ENCODE measurements around the gene INPP5A.

INPP5A gene

DNA sequence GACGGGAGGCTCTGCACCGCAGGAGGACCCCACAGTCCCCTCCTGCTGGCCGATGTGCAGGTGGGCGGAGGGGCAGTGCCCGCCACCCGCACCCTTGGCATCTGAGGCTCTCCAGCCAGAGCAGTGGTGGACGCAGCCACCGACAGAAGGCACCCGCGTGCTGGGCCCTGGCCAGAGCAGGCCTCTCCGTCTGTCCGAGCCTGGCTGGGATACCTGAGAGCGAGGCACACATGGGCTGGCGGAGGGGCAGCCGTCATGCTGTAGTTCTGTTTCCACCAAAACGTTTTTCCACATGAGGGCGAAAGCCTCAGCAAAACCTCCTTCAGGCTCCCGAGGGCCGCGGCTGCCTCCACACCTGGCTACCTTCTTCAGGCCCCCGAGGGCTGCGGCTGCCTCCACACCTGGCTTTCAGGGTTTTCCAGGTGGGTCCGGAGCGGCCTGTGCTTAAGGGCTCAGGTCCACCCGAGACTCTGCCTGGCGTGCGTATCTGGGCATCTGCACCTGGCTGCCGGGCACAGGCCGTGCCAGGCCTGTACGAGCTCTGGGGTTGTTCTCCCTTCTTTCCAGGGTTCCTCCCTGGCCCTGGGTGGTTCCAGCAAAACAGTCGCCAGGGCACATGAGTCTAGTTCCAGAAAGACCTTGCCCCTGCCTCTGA is 115.5 kb downstream of the INPP5A start:
- H3K9ac ChIP-seq (ENCODE audit: low read length): no peak overlapping the region
- no peak overlapping the region for H4K12ac ChIP-seq (ENCODE audit: low read depth, low read length)
- H3K27me3 ChIP-seq (ENCODE audit: insufficient read depth, low read length): no peaks in the 10 kb centered on the region
- WGBS (ENCODE audit: extremely low coverage, insufficient coverage, insufficient read length): no CpG with 5 or more reads among the region's 31 CpGs
- DNase-seq: no peak
- no peak overlapping the region for H3K27ac ChIP-seq (ENCODE audit: low read depth, low read length)
- no peak overlapping the region for H4K8ac ChIP-seq (ENCODE audit: low read depth, low read length)
- no peak overlapping the region for H3K23ac ChIP-seq (ENCODE audit: low read length)
- peaks cover 2% of the 10 kb centered on the region for H3K9me3 ChIP-seq (ENCODE audit: insufficient read depth, low read depth, low read length)
- H3K4me3 ChIP-seq (ENCODE audit: low read depth, low read length): no peak overlapping the region
- no peak overlapping the region for H2BK5ac ChIP-seq (ENCODE audit: low read depth, low read length, poor library complexity)
- H4K91ac ChIP-seq (ENCODE audit: low read depth, low read length): no peak overlapping the region
- no peak overlapping the region for H2BK120ac ChIP-seq (ENCODE audit: insufficient read depth, low read length, poor library complexity)
- no peak overlapping the region for H3K18ac ChIP-seq (ENCODE audit: low read length)
- peaks cover 0 to 6% of the 10 kb centered on the region in 2 experiments for H3K36me3 ChIP-seq (ENCODE audit: control insufficient read depth in 1 of 2, insufficient read depth in 2 of 2, low read length in 2 of 2)
- no peak overlapping the region for H3K4me2 ChIP-seq (ENCODE audit: low read length)
- no peak overlapping the region for H2AFZ ChIP-seq (ENCODE audit: insufficient read depth, low read length, poor library complexity)
- H2AK5ac ChIP-seq (ENCODE audit: low read length): no peak overlapping the region
- no peak overlapping the region for H3K4ac ChIP-seq (ENCODE audit: low read depth, low read length)
- H3K79me1 ChIP-seq (ENCODE audit: low read length): no peaks in the 10 kb centered on the region
- H3K79me2 ChIP-seq (ENCODE audit: control insufficient read depth, insufficient read depth, low read length, poor library complexity): no peaks in the 10 kb centered on the region
- H3K4me1 ChIP-seq (ENCODE audit: control insufficient read depth in 1 of 2, insufficient read depth in 2 of 2, low read length in 2 of 2): no peaks in the 10 kb centered on the region
- H3K14ac ChIP-seq (ENCODE audit: low read length): no peak overlapping the region
- no peak overlapping the region for H2BK12ac ChIP-seq (ENCODE audit: low read length)

DNA sequence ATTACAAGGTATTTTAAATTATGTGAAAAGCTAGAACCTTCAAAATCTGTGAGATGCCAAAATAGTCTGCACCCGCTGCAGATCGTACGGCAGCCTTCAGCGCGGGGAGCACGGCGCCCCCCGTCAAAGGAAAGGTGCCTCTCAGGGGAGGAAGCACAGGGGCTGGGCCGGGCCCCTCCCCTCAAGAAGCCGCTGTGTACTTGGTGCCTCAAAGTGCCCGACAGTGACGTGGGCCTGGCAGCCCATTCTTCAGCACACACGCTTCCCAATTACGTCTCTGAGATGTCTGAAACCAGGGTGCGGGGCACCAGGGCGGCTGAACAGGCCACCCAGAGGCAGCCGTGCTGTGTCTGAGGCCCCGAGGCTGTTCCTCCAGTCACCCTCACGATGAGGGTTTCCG is 116.1 kb downstream of the INPP5A start:
- Histone ChIP-seq H3K23ac (ENCODE audit: low read length) (no peak overlapping the region), H3K79me2 (ENCODE audit: control insufficient read depth, insufficient read depth, low read length, poor library complexity) (no peaks in the 10 kb centered on the region), H3K9ac (ENCODE audit: low read length) (no peak overlapping the region), H2BK5ac (ENCODE audit: low read depth, low read length, poor library complexity) (no peak overlapping the region), H4K8ac (ENCODE audit: low read depth, low read length) (no peak overlapping the region), H2AFZ (ENCODE audit: insufficient read depth, low read length, poor library complexity) (no peak overlapping the region), H3K4ac (ENCODE audit: low read depth, low read length) (no peak overlapping the region), H4K91ac (ENCODE audit: low read depth, low read length) (no peak overlapping the region), H3K27ac (ENCODE audit: low read depth, low read length) (no peak overlapping the region), H3K4me1 (ENCODE audit: control insufficient read depth in 1 of 2, insufficient read depth in 2 of 2, low read length in 2 of 2) (no peaks in the 10 kb centered on the region), H3K4me2 (ENCODE audit: low read length) (no peak overlapping the region), H3K79me1 (ENCODE audit: low read length) (no peaks in the 10 kb centered on the region), H3K18ac (ENCODE audit: low read length) (no peak overlapping the region), H3K9me3 (ENCODE audit: insufficient read depth, low read depth, low read length) (peaks cover 2% of the 10 kb centered on the region), H3K36me3 (ENCODE audit: control insufficient read depth in 1 of 2, insufficient read depth in 2 of 2, low read length in 2 of 2) (peaks cover under 1 to 7% of the 10 kb centered on the region in 2 experiments), H2BK120ac (ENCODE audit: insufficient read depth, low read length, poor library complexity) (no peak overlapping the region), H2BK12ac (ENCODE audit: low read length) (no peak overlapping the region), H2AK5ac (ENCODE audit: low read length) (no peak overlapping the region), H3K14ac (ENCODE audit: low read length) (no peak overlapping the region), H3K4me3 (ENCODE audit: low read depth, low read length) (no peak overlapping the region), H4K12ac (ENCODE audit: low read depth, low read length) (no peak overlapping the region), H3K27me3 (ENCODE audit: insufficient read depth, low read length) (no peaks in the 10 kb centered on the region)
- no peak for DNase-seq
- whole genome bisulfite sequencing (ENCODE audit: extremely low coverage, insufficient coverage, insufficient read length): no CpG with 5 or more reads among the region's 20 CpGs

DNA sequence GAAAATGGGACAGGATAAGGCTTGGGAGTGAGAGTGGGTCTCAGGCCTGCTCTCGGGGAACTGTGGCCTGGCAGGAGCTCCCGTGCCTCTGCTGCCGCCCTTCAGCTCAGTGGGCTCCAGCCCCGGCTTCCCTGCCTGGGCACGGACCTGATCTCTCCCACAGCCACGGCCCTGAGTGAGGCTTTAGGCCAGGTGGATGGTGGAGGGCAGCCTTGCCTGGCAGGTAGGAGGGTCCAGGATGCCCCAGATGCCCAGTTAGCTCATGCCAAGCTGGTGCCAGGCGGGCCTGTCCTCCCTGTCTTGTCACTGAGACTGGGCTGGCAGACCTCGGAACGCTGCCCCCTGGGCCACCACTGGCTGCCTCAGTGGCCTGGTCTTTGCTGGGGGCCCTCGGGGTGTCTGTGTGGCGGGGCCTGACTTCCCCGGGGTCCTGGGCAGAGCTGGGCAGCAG is 116.6 kb downstream of the INPP5A start:
- Histone ChIP-seq H3K79me1 (ENCODE audit: low read length) (no peaks in the 10 kb centered on the region), H3K36me3 (ENCODE audit: control insufficient read depth in 1 of 2, insufficient read depth in 2 of 2, low read length in 2 of 2) (peaks cover 5 to 11% of the 10 kb centered on the region in 2 experiments), H3K14ac (ENCODE audit: low read length) (no peak overlapping the region), H3K18ac (ENCODE audit: low read length) (no peak overlapping the region), H3K4ac (ENCODE audit: low read depth, low read length) (no peak overlapping the region), H2BK5ac (ENCODE audit: low read depth, low read length, poor library complexity) (no peak overlapping the region), H2BK120ac (ENCODE audit: insufficient read depth, low read length, poor library complexity) (no peak overlapping the region), H3K4me1 (ENCODE audit: control insufficient read depth in 1 of 2, insufficient read depth in 2 of 2, low read length in 2 of 2) (no peaks in the 10 kb centered on the region), H4K12ac (ENCODE audit: low read depth, low read length) (no peak overlapping the region), H3K27ac (ENCODE audit: low read depth, low read length) (no peak overlapping the region), H3K79me2 (ENCODE audit: control insufficient read depth, insufficient read depth, low read length, poor library complexity) (no peaks in the 10 kb centered on the region), H4K91ac (ENCODE audit: low read depth, low read length) (no peak overlapping the region), H3K4me3 (ENCODE audit: low read depth, low read length) (no peak overlapping the region), H2AFZ (ENCODE audit: insufficient read depth, low read length, poor library complexity) (no peak overlapping the region), H3K9ac (ENCODE audit: low read length) (no peak overlapping the region), H3K4me2 (ENCODE audit: low read length) (no peak overlapping the region), H2AK5ac (ENCODE audit: low read length) (no peak overlapping the region), H2BK12ac (ENCODE audit: low read length) (no peak overlapping the region), H3K27me3 (ENCODE audit: insufficient read depth, low read length) (no peaks in the 10 kb centered on the region), H4K8ac (ENCODE audit: low read depth, low read length) (no peak overlapping the region), H3K23ac (ENCODE audit: low read length) (no peak overlapping the region), H3K9me3 (ENCODE audit: insufficient read depth, low read depth, low read length) (peaks cover 2% of the 10 kb centered on the region)
- DNase-seq: no peak
- WGBS (ENCODE audit: extremely low coverage, insufficient coverage, insufficient read length): no CpG with 5 or more reads among the region's 12 CpGs

DNA sequence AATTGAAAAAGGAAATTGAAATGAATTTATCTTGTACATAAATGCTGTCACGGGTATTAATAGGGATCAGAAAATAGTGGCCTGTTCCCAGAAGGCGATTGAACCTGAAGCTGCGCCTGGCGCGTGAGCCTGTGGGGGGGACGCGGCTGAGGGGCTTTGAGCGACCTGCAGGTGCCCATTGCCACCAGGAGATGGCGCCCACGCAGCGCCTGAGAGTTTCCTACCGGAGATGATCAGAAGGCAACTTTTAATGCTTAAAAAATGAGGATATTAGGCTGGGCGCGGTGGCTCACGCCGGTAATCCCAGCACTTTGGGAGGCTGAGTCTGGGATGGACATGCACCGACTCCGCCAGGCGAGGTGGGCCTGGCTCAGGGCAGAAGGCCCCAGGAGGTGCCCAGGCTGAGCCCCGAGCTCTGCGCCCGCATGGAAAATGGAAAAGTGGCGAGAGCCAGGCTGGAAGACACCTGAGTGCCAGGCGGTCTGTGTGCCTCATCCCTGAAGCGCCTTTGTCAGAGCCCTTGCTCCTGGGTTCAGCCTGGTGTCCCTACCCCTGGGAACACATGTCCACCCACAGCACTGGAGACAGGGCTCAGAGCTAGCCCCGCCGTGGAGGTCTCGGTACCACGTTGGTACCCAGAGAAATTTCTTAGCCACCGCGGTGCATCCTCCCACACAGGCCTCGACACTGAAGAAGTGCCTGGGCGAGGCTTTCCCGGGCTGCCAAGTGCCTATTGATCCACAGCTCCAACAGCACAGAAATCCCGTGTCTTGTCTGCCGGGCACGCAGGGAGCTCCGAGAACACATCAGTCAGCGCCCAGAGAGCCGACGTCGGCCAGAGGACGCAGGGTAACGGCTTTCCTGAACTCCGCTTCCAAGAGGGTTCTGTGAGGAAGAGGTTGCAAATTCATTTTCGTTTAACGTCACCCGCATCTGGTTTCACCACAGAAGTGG is 117.4 kb downstream of the INPP5A start:
- Histone ChIP-seq H3K79me2 (ENCODE audit: control insufficient read depth, insufficient read depth, low read length, poor library complexity) (no peaks in the 10 kb centered on the region), H3K9me3 (ENCODE audit: insufficient read depth, low read depth, low read length) (peaks cover 3% of the 10 kb centered on the region), H3K9ac (ENCODE audit: low read length) (no peak overlapping the region), H2AFZ (ENCODE audit: insufficient read depth, low read length, poor library complexity) (no peak overlapping the region), H4K8ac (ENCODE audit: low read depth, low read length) (no peak overlapping the region), H3K27ac (ENCODE audit: low read depth, low read length) (no peak overlapping the region), H2AK5ac (ENCODE audit: low read length) (no peak overlapping the region), H3K4ac (ENCODE audit: low read depth, low read length) (no peak overlapping the region), H3K4me2 (ENCODE audit: low read length) (no peak overlapping the region), H3K36me3 (ENCODE audit: control insufficient read depth in 1 of 2, insufficient read depth in 2 of 2, low read length in 2 of 2) (peaks cover 12 to 18% of the 10 kb centered on the region in 2 experiments), H3K23ac (ENCODE audit: low read length) (no peak overlapping the region), H2BK12ac (ENCODE audit: low read length) (no peak overlapping the region), H3K4me1 (ENCODE audit: control insufficient read depth in 1 of 2, insufficient read depth in 2 of 2, low read length in 2 of 2) (no peaks in the 10 kb centered on the region), H2BK5ac (ENCODE audit: low read depth, low read length, poor library complexity) (no peak overlapping the region), H3K79me1 (ENCODE audit: low read length) (no peaks in the 10 kb centered on the region), H2BK120ac (ENCODE audit: insufficient read depth, low read length, poor library complexity) (no peak overlapping the region), H4K91ac (ENCODE audit: low read depth, low read length) (no peak overlapping the region), H3K18ac (ENCODE audit: low read length) (no peak overlapping the region), H3K14ac (ENCODE audit: low read length) (no peak overlapping the region), H3K27me3 (ENCODE audit: insufficient read depth, low read length) (no peaks in the 10 kb centered on the region), H3K4me3 (ENCODE audit: low read depth, low read length) (no peak overlapping the region), H4K12ac (ENCODE audit: low read depth, low read length) (no peak overlapping the region)
- no CpG with 5 or more reads among the region's 48 CpGs for WGBS (ENCODE audit: extremely low coverage, insufficient coverage, insufficient read length)
- DNase-seq: peak; percentile 24 to 66
